GM21367 (cell line): ENCODE data around the gene TRIOBP.
A peak's percentile ranks its signal among the peaks of the same experiment; 100 is the strongest.

Experiments
- ATAC-seq: cut with Tn5 transposase; IDR thresholded peaks from one replicate; pipeline ENCODE4 v1.9.1; 2021; ENCODE audit not compliant: unreplicated experiment

TRIOBP gene

GRCh38 chr22:37664249-37665101, 32.4 kb upstream of the TRIOBP start:
- ATAC-seq = no peak

GRCh38 chr22:37665487-37665886, 31.4 kb upstream of the TRIOBP start:
- no peak for ATAC-seq

- no peak for ATAC-seq
Observed at GRCh38 chr22:37669586-37669985, 27.3 kb upstream of the TRIOBP start.

GRCh38 chr22:37672206-37672919, 24.5 kb upstream of the TRIOBP start:
- ATAC-seq = no peak

- no peak for ATAC-seq
Observed at GRCh38 chr22:37672920-37673455, 23.9 kb upstream of the TRIOBP start.

- no peak for ATAC-seq
Observed at GRCh38 chr22:37674248-37674647, 22.6 kb upstream of the TRIOBP start.

- peak; percentile 37 for ATAC-seq
Observed at GRCh38 chr22:37674951-37675929, 21.6 kb upstream of the TRIOBP start, which contains the start of gene LGALS1. TSS of gene LGALS1 (plus strand) at chr22:37675636. CDS start at chr22:37675703, 67 bp downstream.

GRCh38 chr22:37675930-37676735, 20.7 kb upstream of the TRIOBP start:
- ATAC-seq = no peak

GRCh38 chr22:37676736-37677492, 19.9 kb upstream of the TRIOBP start:
- ATAC-seq = no peak

GRCh38 chr22:37677493-37677974, 19.3 kb upstream of the TRIOBP start:
- ATAC-seq = no peak

- ATAC-seq = no peak
Observed at GRCh38 chr22:37678372-37678771, 18.5 kb upstream of the TRIOBP start.

GRCh38 chr22:37679670-37680069, 17.2 kb upstream of the TRIOBP start:
- no peak for ATAC-seq

GRCh38 chr22:37680191-37680851, 16.5 kb upstream of the TRIOBP start:
- no peak for ATAC-seq

- no peak for ATAC-seq
Observed at GRCh38 chr22:37681001-37681424, 15.8 kb upstream of the TRIOBP start.

GRCh38 chr22:37681556-37682049, 15.2 kb upstream of the TRIOBP start:
- ATAC-seq = no peak

- ATAC-seq = no peak
Observed at GRCh38 chr22:37684803-37685615, 11.8 kb upstream of the TRIOBP start.
